ENCODE results near the gene LIN7B. TPM values are rescaled to one million over a fixed set of nuclear protein-coding genes. Genes with fewer than 3 reads are reported as not detected.

Gene LIN7B
- total and polyA plus RNA-seq, 2 of the 8 experiments (the other 6 are each of a cell fraction or from before 2014, with no cell fraction given): 4.1 to 4.2 TPM

DNA sequence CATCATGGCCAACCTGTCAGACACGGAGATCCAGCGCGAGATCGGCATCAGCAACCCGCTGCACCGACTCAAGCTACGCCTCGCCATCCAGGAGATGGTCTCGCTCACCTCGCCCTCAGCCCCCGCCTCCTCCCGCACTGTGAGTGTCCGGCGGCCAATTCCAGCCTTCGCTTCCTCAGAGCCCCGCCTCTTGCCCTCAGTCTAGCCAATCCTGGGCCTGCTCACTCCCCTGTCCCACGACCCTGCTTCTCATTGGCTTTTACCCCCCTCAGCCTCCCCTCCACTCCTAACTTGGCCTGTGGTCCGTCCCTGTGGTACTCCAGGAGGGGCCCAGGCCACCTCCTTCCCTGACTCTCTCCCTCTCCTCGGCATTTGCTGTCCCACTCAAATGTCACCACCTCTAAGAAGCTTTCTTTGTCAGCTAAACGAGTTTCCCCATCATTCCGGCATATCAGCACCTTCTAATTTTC lies 28.7 kb downstream of the LIN7B start (continued):
- no peak for TF ChIP-seq NANOG (IDR thresholded peaks at IDR 0.05; ENCODE audit: insufficient read depth, low read depth, low read length, poor library complexity, severe bottlenecking)
- TF ChIP-seq BACH1 (IDR thresholded peaks at IDR 0.05; ENCODE audit: low read length): no peak
- TF ChIP-seq E2F6 (IDR thresholded peaks at IDR 0.05): peak; percentile 27; the same call in 1 of the 2 replicates
- no peak for TF ChIP-seq YY1 (IDR thresholded peaks at IDR 0.05; ENCODE audit: low read depth, low read length)
- TF ChIP-seq TAF1 (IDR thresholded peaks at IDR 0.05; ENCODE audit: low read depth, low read length): 0 out of 2 replicates have a peak, but pooled peaks have one; percentile 15
- no peak for TF ChIP-seq EP300 (IDR thresholded peaks at IDR 0.05; ENCODE audit: borderline replicate concordance in 1 of 2, low read depth in 2 of 2, low read length in 2 of 2)
- TF ChIP-seq GTF2F1 (IDR thresholded peaks at IDR 0.05; ENCODE audit: borderline replicate concordance, low read depth, low read length): no peak
- TF ChIP-seq SAP30 (IDR thresholded peaks at IDR 0.05; ENCODE audit: insufficient read depth, insufficient replicate concordance, low read length): no peak
- peak; percentile 54; the same call in 1 of the 2 replicates for TF ChIP-seq CHD2 (IDR thresholded peaks at IDR 0.05; ENCODE audit: low read length)
- 0 out of 2 replicates have a peak, but pooled peaks have one; percentile 34 for TF ChIP-seq CREB1 (IDR thresholded peaks at IDR 0.05)
- TF ChIP-seq MAX (IDR thresholded peaks at IDR 0.05): no peak
